K562 (cell line): ENCODE results near the gene NUTM1. TPM values are rescaled to one million over a fixed set of nuclear protein-coding genes. Genes with fewer than 3 reads are reported as not detected.
A peak's percentile ranks its signal among the peaks of the same experiment; 100 is the strongest.

ENCODE experiments used
- ATAC-seq: fragments of 200-7000 bp; cut with Tn5 transposase; 3 replicates; pipeline ENCODE4 v1.9.1; 2020; ENCODE audit warnings: moderate library complexity
- BruUV-seq: library from RNA; stranded (reverse); fragments of 400-500 nt; replicated peaks from 2 replicates; lab custom pipeline; 2021; lab: Mats Ljungman, UMichigan
- CTCF ChIA-PET: fragments of 300-600 bp; formaldehyde crosslinking; extraction: SDS; loops from one replicate; lab custom pipeline; 2021; ENCODE audit warnings: low intra/inter-chr PET ratio; lab: Yijun Ruan, JAX
- POLR2A ChIA-PET: fragments of 300-600, 350-650 bp; sonication (Branson Sonifier 250); formaldehyde crosslinking; extraction: SDS; loops from one replicate; lab custom pipeline; 2021; ENCODE audit warnings: antibody characterized with exemption, inconsistent platforms; lab: Yijun Ruan, JAX
- DNase-seq, 4 experiments: peaks; one replicate each; pipeline versions ENCODE4 v3.0.0 to v3.0.0-alpha.2; 2011 to 2018; ENCODE audit warnings: low spot score in 3 of 4, mixed read lengths in 3 of 4; ENCODE audit errors: extremely low read depth in 1 of 4
- FAIRE-seq: peaks from 2 replicates; lab custom pipeline; 2011; peaks lifted over from hg19 to GRCh38; lab: Jason Lieb, UNC
- H2AFZ ChIP-seq: 2 replicates; pipeline ENCODE4 v1.6.0; 2011; ENCODE audit warnings: low read depth, low read length, control low read depth, inconsistent platforms
- H3K27ac ChIP-seq: fragments of 200-600 bp; 3 replicates; pipeline ENCODE4 v1.8.0; 2011; ENCODE audit warnings: low read depth, mild to moderate bottlenecking, control low read depth, inconsistent platforms, low read length, moderate library complexity, mixed read lengths; ENCODE audit errors: extremely low read depth
- H3K27me3 ChIP-seq, 2 experiments: fragments of 300-600 bp in 1 of 2; 2 replicates in 1 of 2; 3 replicates in 1 of 2; pipeline versions ENCODE4 v1.6.0 to v1.8.0; 2011; ENCODE audit warnings: inconsistent platforms in 2 of 2, low read length in 2 of 2, mild to moderate bottlenecking in 1 of 2, mixed read lengths in 1 of 2, moderate library complexity in 1 of 2; ENCODE audit not compliant: control insufficient read depth in 2 of 2, insufficient read depth in 2 of 2
- H3K36me3 ChIP-seq: fragments of 300-600 bp; 3 replicates; pipeline ENCODE4 v1.8.0; 2011; ENCODE audit warnings: mild to moderate bottlenecking, low read length, inconsistent platforms; ENCODE audit not compliant: control insufficient read depth, insufficient read depth
- H3K4me1 ChIP-seq, 2 experiments: fragments of 200-600 bp in 1 of 2; replicated peaks in 1 of 2; 2 replicates in 1 of 2; 3 replicates in 1 of 2; pipeline versions ENCODE4 v1.5.1 to v1.8.0; 2011; ENCODE audit warnings: inconsistent platforms in 2 of 2, low read length in 2 of 2, mild to moderate bottlenecking in 1 of 2, mixed read lengths in 1 of 2, moderate library complexity in 1 of 2; ENCODE audit not compliant: control insufficient read depth in 2 of 2, insufficient read depth in 2 of 2
- H3K4me2 ChIP-seq: 2 replicates; pipeline ENCODE4 v1.6.1; 2011; ENCODE audit warnings: low read length, control low read depth, inconsistent platforms, mixed read lengths; ENCODE audit not compliant: insufficient read depth
- H3K4me3 ChIP-seq: fragments of 200-600 bp; sonication (generic), shearing (Covaris generic); 2 replicates; pipeline ENCODE4 v1.5.1; 2016; ENCODE audit warnings: control low read depth, inconsistent platforms
- H3K79me2 ChIP-seq: fragments of 200-600 bp; 3 replicates; pipeline ENCODE4 v1.8.0; 2011; ENCODE audit warnings: low read length, inconsistent platforms; ENCODE audit not compliant: control insufficient read depth, insufficient read depth
- H3K9ac ChIP-seq, 2 experiments: 2 replicates each; pipeline versions ENCODE4 v1.6.0 to v1.6.1; 2011; ENCODE audit warnings: low read depth in 2 of 2, low read length in 2 of 2, control low read depth in 1 of 2, inconsistent platforms in 1 of 2, mild to moderate bottlenecking in 1 of 2, mixed read lengths in 1 of 2; ENCODE audit not compliant: insufficient read depth in 1 of 2
- H3K9me1 ChIP-seq: one replicate; pipeline ENCODE4 v1.6.0; 2011; ENCODE audit warnings: inconsistent platforms, mild to moderate bottlenecking, low read length, moderate library complexity; ENCODE audit not compliant: control insufficient read depth, insufficient read depth
- H3K9me3 ChIP-seq: replicated peaks from 2 replicates; pipeline ENCODE4 v1.5.1; 2011; ENCODE audit warnings: low read depth, low read length, inconsistent platforms; ENCODE audit not compliant: control insufficient read depth, insufficient read depth
- H4K20me1 ChIP-seq: replicated peaks from 2 replicates; pipeline ENCODE4 v1.6.1; 2011; ENCODE audit warnings: low read length, inconsistent platforms, mixed read lengths; ENCODE audit not compliant: control insufficient read depth, insufficient read depth
- HNRNPL ChIP-seq: fragments of 200-400 bp; formaldehyde crosslinking; IDR thresholded peaks from 2 replicates; pipeline ENCODE4 v1.6.1; 2017; ENCODE audit warnings: low read depth, mild to moderate bottlenecking, low read length
- KAT2B ChIP-seq: IDR thresholded peaks from one replicate; pipeline ENCODE4 v1.6.1; 2012; ENCODE audit warnings: low read depth, mild to moderate bottlenecking, control low read depth, inconsistent platforms, low read length, moderate library complexity
- KDM4B ChIP-seq, 2 experiments: fragments of 450-650 bp in 1 of 2; sonication (generic) in 1 of 2; IDR thresholded peaks; 2 replicates each; pipeline ENCODE4 v1.6.1; 2016 to 2017; ENCODE audit warnings: borderline replicate concordance in 2 of 2, antibody characterized with exemption in 1 of 2, low read depth in 1 of 2, mild to moderate bottlenecking in 1 of 2
- KLF10 ChIP-seq: fragments of 250-450 bp; sonication (Bioruptor Pico); IDR thresholded peaks from 2 replicates; pipeline ENCODE4 v1.6.1; 2021; ENCODE audit warnings: matching md5 sums
- NR2F6 ChIP-seq: fragments of 450-650 bp; formaldehyde crosslinking; IDR thresholded peaks from 2 replicates; pipeline ENCODE4 v1.4.0; 2020; ENCODE audit warnings: mild to moderate bottlenecking
- PPARD ChIP-seq: fragments of 250-450 bp; sonication (Bioruptor Pico); IDR thresholded peaks from 2 replicates; pipeline ENCODE4 v1.8.0; 2022; ENCODE audit warnings: inconsistent platforms, mild to moderate bottlenecking, moderate library complexity
- RBM39 ChIP-seq: fragments of 200-400 bp; formaldehyde crosslinking; optimal IDR thresholded peaks from 2 replicates; pipeline ENCODE3; 2018; ENCODE audit warnings: low read depth, low read length
- SIN3B ChIP-seq: fragments of 450-650 bp; IDR thresholded peaks from 2 replicates; pipeline ENCODE4 v1.6.1; 2017; ENCODE audit warnings: low read depth, mild to moderate bottlenecking, moderate library complexity
- SMARCE1 ChIP-seq: fragments of 450-650 bp; IDR thresholded peaks from 2 replicates; pipeline ENCODE4 v1.7.1; 2016; ENCODE audit warnings: mild to moderate bottlenecking
- SOX6 ChIP-seq: fragments of 450-650 bp; IDR thresholded peaks from 2 replicates; pipeline ENCODE4 v1.6.1; 2014; ENCODE audit warnings: mild to moderate bottlenecking
- TEAD1 ChIP-seq, 2 experiments: fragments of 450-650 bp in 1 of 2; sonication (generic) in 1 of 2; formaldehyde crosslinking; IDR thresholded peaks; 2 replicates each; pipeline versions ENCODE4 v1.4.0 to v1.8.0; 2020 to 2022; ENCODE audit warnings: mild to moderate bottlenecking in 2 of 2, missing genetic modification reagents in 1 of 2
- TEAD4 ChIP-seq, 2 experiments: sonication (generic) in 1 of 2; formaldehyde crosslinking in 1 of 2; IDR thresholded peaks; 2 replicates each; pipeline versions ENCODE4 v1.6.1 to v1.8.0; 2012 to 2022; ENCODE audit warnings: borderline replicate concordance in 1 of 2, inconsistent platforms in 1 of 2, low read length in 1 of 2, mild to moderate bottlenecking in 1 of 2, missing genetic modification reagents in 1 of 2
- ZEB2 ChIP-seq: fragments of 450-650 bp; IDR thresholded peaks from 2 replicates; pipeline ENCODE4 v1.6.1; 2016
- ZNF79 ChIP-seq: fragments of 250-450 bp; sonication (Bioruptor Pico); IDR thresholded peaks from 2 replicates; pipeline ENCODE4 v1.4.0; 2020; ENCODE audit warnings: low read depth, mild to moderate bottlenecking, moderate library complexity
- WGBS: fragments of 100-300 bp; shearing (Covaris generic); methylation state at CpG from one replicate; pipeline ENCODE4 v1.1.6; 2016; ENCODE audit warnings: low coverage, mixed read lengths; ENCODE audit not compliant: insufficient coverage; ENCODE audit errors: missing lambda C conversion rate; 5-methylcytosine and 5-hydroxymethylcytosine counted together
- in situ Hi-C: fragments of 300-500 bp; cut with MboI; formaldehyde crosslinking; loops from 4 replicates; pipeline ENCODE4 v1.15.0; 2018; ENCODE audit warnings: inconsistent platforms, mixed read lengths
- intact Hi-C: fragments of 100-400 bp; cut with micrococcal nuclease; formaldehyde crosslinking; loops from 2 replicates; pipeline ENCODE4 v1.14.2; 2022
- polyA plus RNA-seq, 8 experiments: library from polyadenylated mRNA; depleted of rRNA in 4 of 8; stranded (reverse) in 5 of 8; unstranded in 3 of 8; fragments of >200 nt; fragmentation: Nextera tagmentation in 2 of 8; fragmentation: Illumina TruSeq in 1 of 8; extraction: Ambion mirVana in 2 of 8; extraction: Trizol in 1 of 8; gene quantifications; 2 replicates each; pipeline versions ENCODE4 v1.2.1 to v1.2.3, GENCODE V29; 2011 to 2014; ENCODE audit warnings: inconsistent platforms in 1 of 8, missing spikeins in 1 of 8
- total RNA-seq, 7 experiments: library from RNA; depleted of rRNA in 6 of 7; stranded (reverse); fragments of >200 nt in 6 of 7; fragmentation: Illumina TruSeq in 2 of 7; extraction: Trizol in 2 of 7; gene quantifications; 2 replicates each; pipeline versions ENCODE4 v1.2.1 to v1.2.3, GENCODE V29; 2011 to 2021; ENCODE audit warnings: low replicate concordance in 1 of 7
- TF ChIP-seq, protein P1 (sequence below): fragments of 450-650 bp; IDR thresholded peaks from 2 replicates; pipeline ENCODE4 v1.6.1; 2016; ENCODE audit warnings: antibody characterized with exemption
- TF ChIP-seq, protein P2 (sequence below): fragments of 250-450 bp; sonication (Bioruptor Pico); IDR thresholded peaks from 2 replicates; pipeline ENCODE4 v1.8.0; 2022; ENCODE audit warnings: moderate library complexity, mild to moderate bottlenecking, inconsistent platforms
- TF ChIP-seq, protein P3 (sequence below), 3 experiments: IDR thresholded peaks in 2 of 3; conservative IDR thresholded peaks in 1 of 3; 2 replicates each; pipeline ENCODE4 v1.5.1; 2011 to 2012; ENCODE audit warnings: low read length in 3 of 3, mild to moderate bottlenecking in 3 of 3, control low read depth in 2 of 3, improper control_type of control experiment in 1 of 3, inconsistent platforms in 1 of 3, low read depth in 1 of 3, mixed read lengths in 1 of 3, moderate library complexity in 1 of 3; ENCODE audit not compliant: insufficient read depth in 2 of 3

Gene NUTM1
- total and polyA plus RNA-seq, 9 of the 15 experiments (the other 6 are each of a cell fraction or from before 2014, with no cell fraction given) = 0.01 to 0.05 (median 0.04) TPM; not detected in 4

- no TSS peak for BruUV-seq
- in situ Hi-C loops = loop anchor here (10.0 kb wide), 1 partner anchor 303 kb away; no protein-coding TSS in a partner anchor
- TF ChIP-seq SIN3B = peak; percentile 64
- peak in 1 of 2 experiments; percentile 72; a peak in 1 of 4 replicates for TF ChIP-seq TEAD1 (CRISPR knock-in tag; IDR thresholded peaks at IDR 0.05)
- TF ChIP-seq ZEB2 = peak; percentile 47; the same call in 1 of the 2 replicates
- no peak for TF ChIP-seq TEAD4 (IDR thresholded peaks at IDR 0.05; ENCODE audit: low read length)
- no peak for TF ChIP-seq TEAD4 (CRISPR knock-in tag; IDR thresholded peaks at IDR 0.05; ENCODE audit: borderline replicate concordance)
- TF ChIP-seq RBM39 = no peak
- TF ChIP-seq, protein P1, sequence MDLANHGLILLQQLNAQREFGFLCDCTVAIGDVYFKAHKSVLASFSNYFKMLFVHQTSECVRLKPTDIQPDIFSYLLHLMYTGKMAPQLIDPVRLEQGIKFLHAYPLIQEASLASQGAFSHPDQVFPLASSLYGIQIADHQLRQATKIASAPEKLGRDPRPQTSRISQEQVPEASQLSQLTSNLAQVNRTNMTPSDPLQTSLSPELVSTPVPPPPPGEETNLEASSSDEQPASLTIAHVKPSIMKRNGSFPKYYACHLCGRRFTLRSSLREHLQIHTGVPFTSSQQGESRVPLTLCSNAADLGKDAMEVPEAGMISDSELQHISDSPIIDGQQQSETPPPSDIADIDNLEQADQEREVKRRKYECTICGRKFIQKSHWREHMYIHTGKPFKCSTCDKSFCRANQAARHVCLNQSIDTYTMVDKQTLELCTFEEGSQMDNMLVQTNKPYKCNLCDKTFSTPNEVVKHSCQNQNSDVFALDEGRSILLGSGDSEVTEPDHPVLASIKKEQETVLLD = peak; percentile 51; the same call in 1 of the 2 replicates
- no peak for TF ChIP-seq ZNF79 (CRISPR knock-in tag)
- peak; percentile 58 for TF ChIP-seq KAT2B
- TF ChIP-seq NR2F6 = no peak
- TF ChIP-seq KDM4B (IDR thresholded peaks at IDR 0.05; ENCODE audit: borderline replicate concordance in 2 of 2, low read depth in 1 of 2) = no peak
- no peak for TF ChIP-seq PPARD (CRISPR knock-in tag)
- TF ChIP-seq SOX6 = 0 out of 2 replicates have a peak, but pooled peaks have one; percentile 21
- TF ChIP-seq HNRNPL = peak; percentile 70; the same call in 1 of the 2 replicates
- TF ChIP-seq, protein P2, sequence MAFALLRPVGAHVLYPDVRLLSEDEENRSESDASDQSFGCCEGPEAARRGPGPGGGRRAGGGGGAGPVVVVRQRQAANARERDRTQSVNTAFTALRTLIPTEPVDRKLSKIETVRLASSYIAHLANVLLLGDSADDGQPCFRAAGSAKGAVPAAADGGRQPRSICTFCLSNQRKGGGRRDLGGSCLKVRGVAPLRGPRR = no peak
- no peak for TF ChIP-seq KLF10 (CRISPR knock-in tag)
- TF ChIP-seq, protein P3, sequence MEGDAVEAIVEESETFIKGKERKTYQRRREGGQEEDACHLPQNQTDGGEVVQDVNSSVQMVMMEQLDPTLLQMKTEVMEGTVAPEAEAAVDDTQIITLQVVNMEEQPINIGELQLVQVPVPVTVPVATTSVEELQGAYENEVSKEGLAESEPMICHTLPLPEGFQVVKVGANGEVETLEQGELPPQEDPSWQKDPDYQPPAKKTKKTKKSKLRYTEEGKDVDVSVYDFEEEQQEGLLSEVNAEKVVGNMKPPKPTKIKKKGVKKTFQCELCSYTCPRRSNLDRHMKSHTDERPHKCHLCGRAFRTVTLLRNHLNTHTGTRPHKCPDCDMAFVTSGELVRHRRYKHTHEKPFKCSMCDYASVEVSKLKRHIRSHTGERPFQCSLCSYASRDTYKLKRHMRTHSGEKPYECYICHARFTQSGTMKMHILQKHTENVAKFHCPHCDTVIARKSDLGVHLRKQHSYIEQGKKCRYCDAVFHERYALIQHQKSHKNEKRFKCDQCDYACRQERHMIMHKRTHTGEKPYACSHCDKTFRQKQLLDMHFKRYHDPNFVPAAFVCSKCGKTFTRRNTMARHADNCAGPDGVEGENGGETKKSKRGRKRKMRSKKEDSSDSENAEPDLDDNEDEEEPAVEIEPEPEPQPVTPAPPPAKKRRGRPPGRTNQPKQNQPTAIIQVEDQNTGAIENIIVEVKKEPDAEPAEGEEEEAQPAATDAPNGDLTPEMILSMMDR (IDR thresholded peaks at IDR 0.05 in 2 of 3, conservative IDR thresholded peaks at IDR 0.05 in 1 of 3; ENCODE audit: insufficient read depth in 2 of 3, low read depth in 1 of 3, low read length in 3 of 3) = peak; percentile 94 to 97 (median 94)
- no peak for TF ChIP-seq SMARCE1
These were observed 24.3 kb downstream of the NUTM1 start, which contains the start of gene LPCAT4 for GRCh38 chr15:34367101-34368081. Gene LPCAT4 (minus strand): TSS chr15:34367196. CDS start chr15:34367100, 96 bp downstream.

More at GRCh38 chr15:34367101-34368081, 24.3 kb downstream of the NUTM1 start, which contains the start of gene LPCAT4:
- no peaks in the 10 kb centered on the region for H4K20me1 ChIP-seq
- H3K27me3 ChIP-seq = no peaks in the 10 kb centered on the region
- ChIA-PET POLR2A (interaction anchor here (0.6 to 2.3 kb wide), 10 partner anchors 9 to 319 kb away, joined by 3 to 10 read pairs (median 4); partner anchors contain the start of gene SLC12A6), CTCF (interaction anchor here (0.9 to 2.0 kb wide), 5 partner anchors 24 to 306 kb away, joined by 3 to 18 read pairs (median 5); partner anchors contain the start of genes NOP10 and NUTM1)
- H3K4me3 ChIP-seq = peak within 1 kb of the TSS; percentile 99
- H3K4me1 ChIP-seq = peaks cover 7 to 22% of the 10 kb centered on the region in 2 experiments; a peak in 4 of 5 replicates
- peak; percentile 95 for ATAC-seq
- no peaks in the 10 kb centered on the region for H3K9me3 ChIP-seq
- peak within 1 kb of the TSS; percentile 78 to 99 for H3K9ac ChIP-seq
- H3K36me3 ChIP-seq = peaks cover 19% of the 10 kb centered on the region; the same call in 2 of the 3 replicates
- peak; percentile 94 to 95 (median 94) for DNase-seq
- peak within 1 kb of the TSS; percentile 88 for H3K4me2 ChIP-seq
- H3K27ac ChIP-seq = peak within 1 kb of the TSS; percentile 91
- no peak for FAIRE-seq
- intact Hi-C loops = loop anchor here (1.0 to 5.0 kb wide), 5 partner anchors 24 to 305 kb away; partner anchors contain the start of genes KATNBL1, NOP10 and NUTM1
- H3K79me2 ChIP-seq = peaks cover 10% of the 10 kb centered on the region; the same call in 2 of the 3 replicates
- WGBS = 1% methylated on average over 35 of the region's 80 CpGs
- H2AFZ ChIP-seq = peak within 1 kb of the TSS; percentile 100
- no peaks in the 10 kb centered on the region for H3K9me1 ChIP-seq
